ENCODE results near the gene PIKFYVE.
"Not testable (repeated sequence)": the region's sequence is repeated elsewhere in the genome, so short reads cannot be mapped to it uniquely, and the experiment has no call there.

PIKFYVE gene

DNA sequence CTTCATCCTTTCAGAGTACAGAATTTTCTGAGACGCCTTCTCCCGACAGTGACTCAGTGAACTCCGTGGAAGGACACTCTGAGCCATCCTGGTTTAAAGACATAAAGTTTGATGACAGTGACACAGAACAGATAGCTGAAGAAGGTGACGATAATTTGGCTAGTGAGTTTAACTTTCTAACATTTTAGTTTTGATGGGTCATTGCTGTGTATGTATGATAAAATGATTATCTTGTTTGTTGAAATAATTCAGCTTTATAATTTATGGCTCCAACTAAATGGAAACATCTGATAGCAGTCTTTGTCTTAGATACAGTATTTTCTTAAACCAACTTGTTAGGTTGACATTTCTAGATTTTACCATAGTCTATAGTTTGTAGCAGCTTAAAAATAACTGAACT, 38.1 kb downstream of the PIKFYVE start:
- no peak for DNase-seq

DNA sequence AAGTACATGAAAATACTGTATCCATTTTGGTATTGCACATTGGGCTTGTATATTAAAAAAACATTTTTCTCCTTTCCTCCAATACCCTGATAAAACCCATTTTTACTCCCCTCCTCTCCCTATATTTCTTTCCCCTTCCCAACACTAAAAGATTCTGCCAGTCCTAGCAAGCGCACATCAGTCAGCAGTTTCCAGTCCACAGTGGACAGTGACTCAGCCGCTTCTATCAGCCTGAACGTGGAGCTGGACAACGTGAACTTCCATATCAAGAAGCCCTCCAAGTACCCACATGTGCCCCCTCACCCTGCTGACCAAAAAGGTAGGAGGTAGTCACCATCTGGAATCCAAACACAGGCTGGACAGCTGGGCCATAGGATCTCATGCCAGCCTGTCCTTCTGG, 38.6 kb downstream of the PIKFYVE start:
- no peak for DNase-seq

DNA sequence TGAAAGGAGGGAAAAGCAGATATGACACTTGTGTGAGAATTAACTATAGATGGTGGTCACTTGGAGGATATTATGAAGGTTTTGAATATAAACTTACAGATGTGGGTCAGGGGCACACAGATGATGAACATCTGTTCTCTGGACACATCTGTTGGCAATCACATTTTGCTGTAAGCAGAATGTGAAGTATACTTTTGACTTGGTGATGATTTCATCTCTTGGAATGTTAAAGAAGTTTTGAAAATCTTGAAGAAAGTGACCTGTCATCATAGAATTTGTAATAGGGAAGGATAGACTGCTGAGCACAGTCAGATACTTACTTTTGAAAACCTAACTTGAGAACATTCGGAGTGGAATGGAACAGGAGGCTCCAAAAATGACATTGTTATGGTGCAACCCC, 40.2 kb downstream of the PIKFYVE start:
- no peak for DNase-seq

DNA sequence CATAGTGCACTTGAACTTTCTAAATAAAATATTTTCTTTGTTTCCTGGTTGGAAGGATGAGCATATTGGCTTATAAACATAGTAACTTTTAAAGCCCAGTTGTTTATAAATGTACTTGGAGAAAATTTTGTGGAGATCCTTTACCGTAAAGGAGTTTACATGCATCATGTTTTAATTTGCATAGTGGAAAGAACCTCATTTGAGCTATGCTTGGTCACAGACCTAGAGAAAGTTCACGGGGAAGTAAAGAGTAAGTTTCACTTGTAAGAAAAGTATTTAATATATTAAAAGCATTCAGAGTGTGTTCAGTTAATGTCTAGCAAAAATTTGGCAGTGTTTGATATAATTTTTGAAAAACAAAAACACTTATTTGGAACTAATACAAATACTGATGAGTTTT, 45.3 kb downstream of the PIKFYVE start:
- no peak for DNase-seq

DNA sequence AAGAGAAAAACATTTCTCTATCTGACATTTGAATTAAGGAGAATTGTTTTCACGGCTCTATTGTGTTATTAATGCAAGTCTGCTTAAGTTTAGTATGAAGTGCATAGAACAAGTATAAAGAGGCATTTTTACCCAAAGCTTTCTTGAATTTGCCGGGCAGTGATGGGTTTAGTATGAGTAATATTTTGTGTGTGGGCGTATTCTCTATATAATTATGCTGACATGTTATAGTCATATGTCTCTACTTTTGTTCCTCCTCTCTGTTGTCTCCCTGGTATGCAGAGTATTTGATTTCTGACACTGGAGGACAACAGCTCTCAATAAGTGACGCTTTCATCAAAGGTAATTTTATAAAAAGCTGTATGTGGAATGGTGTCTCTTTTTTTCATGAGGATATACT, 45.9 kb downstream of the PIKFYVE start:
- no peak for DNase-seq

DNA sequence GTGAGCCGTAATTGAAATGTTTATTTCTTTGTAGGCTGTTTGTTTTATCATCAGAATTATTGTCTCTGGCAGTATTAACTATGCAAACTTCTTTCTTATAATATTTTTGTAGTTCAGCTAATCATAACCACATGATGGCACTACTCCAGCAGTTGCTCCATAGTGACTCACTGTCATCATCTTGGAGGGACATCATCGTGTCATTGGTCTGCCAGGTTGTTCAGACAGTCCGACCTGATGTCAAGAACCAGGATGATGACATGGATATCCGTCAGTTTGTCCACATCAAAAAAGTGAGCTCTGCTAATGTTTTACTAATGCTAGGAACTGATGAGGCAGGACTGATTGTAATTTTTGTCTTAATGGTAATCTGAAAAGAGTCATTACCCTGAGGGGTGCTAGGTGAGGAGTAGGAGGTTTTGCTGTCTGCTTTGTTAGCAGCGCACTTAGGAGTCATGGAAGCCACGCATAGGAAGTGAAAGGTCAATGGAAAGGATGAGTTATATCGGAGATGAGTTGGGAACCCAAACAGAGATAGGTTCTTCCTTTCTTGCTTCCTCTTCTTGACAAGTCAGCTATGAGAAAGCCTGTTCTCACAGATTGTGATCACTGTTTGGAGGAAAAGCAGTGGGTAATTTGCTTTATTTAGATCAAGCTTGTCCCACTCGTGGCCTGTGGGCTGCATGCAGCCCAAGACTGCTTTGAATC, 49.2 kb downstream of the PIKFYVE start:
- DNase-seq: no peak

DNA sequence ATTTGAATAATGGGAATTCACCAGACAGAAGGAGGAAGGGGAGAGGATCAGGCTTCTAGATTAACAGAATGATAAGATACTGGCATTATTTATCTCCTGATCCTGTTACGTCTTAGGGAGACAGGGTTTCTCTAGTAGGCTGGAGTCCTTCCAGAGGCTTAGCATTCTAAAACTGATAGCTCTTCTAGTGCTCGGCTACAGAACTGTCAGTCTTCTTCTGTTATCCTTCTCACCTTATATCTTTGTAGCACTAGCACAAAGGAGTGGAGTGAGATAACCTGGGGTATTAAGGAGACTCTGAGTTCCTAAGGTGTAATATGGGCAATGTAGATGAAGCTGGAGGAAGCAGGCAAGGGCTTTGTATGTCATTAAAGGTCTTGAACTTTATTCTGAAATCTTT, 52.1 kb downstream of the PIKFYVE start:
- DNase-seq: no peak

DNA sequence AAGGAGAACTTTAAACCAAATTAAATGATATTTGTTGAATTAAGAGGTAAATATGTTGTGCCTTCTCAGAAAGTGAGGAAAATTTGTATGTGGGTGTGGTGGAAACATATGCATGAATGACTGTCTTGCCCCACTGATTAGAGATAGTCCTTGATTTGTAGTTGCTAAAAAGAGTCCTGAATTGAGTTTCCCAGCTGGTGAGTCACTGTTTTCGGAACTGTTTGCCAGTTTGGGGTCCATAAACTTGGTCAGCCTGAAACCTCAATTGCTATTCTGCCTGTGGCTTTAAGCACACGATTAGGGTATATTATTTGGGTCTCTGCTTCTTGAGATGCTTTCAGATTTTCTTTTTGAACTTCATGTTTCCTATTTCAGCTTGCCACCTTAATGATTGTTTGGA, 53.3 kb downstream of the PIKFYVE start:
- DNase-seq: no peak

DNA sequence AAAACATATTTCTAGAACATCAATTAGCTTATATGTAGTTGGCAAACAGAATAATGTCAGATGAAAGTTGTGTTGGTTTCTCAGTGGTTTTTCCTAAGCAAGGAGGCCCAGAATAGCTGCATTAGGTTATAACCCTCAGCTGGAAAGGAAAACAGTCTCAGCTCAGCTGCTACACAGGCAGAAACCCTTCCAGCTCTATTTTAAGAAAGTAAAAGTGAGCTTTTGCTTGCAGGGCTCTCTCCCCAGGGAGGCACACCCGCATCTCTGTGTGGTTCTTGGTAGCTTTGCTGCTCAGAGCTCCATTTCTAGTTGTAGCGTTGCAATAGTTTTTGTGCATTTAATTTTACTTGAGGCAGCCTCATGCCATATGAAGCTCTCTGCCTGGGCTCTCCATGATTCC, 54.6 kb downstream of the PIKFYVE start:
- DNase-seq: no peak

DNA sequence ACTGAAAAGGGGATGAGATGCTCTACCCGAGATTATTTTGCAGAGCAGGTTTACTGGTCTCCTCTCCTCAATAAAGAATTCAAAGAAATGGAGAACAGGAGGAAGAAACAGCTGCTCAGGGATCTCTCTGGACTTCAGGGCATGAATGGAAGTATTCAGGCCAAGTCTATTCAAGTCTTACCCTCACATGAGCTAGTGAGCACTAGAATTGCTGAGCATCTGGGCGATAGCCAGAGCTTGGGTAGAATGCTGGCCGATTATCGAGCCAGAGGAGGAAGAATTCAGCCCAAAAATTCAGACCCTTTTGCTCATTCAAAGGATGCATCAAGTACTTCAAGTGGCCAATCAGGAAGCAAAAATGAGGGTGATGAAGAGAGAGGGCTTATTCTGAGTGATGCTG, 60.0 kb downstream of the PIKFYVE start:
- no peak for DNase-seq

DNA sequence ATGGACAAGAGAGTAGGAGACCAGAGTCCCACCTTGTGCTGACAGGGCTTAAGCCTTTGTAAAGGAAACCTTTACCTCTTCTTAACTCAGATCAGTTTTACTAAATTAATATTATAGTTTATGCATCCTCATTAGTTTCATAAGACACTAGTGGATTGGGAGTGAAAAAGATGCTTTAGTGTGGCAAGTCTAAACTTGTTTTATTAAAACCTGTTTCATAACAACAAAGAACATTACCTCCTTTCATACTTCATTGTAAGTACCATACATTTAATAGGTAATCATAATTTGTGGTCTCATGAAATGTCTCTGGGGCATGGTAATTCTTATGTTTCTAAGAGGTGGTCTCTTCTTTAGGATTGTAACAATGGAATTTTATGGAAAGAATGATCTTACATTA, 63.4 kb downstream of the PIKFYVE start:
- no peak for DNase-seq

DNA sequence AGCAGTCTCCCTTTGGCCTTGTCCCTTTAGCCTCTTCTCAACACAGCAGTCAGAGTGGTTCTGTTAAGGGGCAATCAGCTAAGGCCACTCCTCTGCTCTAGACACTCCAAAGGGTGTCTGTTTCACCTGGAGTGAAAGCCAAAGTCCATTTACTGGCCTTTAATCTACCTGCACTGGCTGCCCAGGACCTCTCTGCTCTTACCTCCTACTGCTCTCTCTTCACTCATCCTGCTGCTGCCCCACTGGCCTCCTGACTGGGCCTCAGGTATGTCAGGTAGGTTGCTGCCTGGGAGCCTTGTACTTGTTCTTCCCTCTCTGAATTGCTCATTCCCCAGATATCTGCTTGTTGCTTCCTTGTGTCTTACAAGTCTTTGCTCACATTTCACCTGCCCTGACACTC, 68.2 kb downstream of the PIKFYVE start:
- no peak for DNase-seq

DNA sequence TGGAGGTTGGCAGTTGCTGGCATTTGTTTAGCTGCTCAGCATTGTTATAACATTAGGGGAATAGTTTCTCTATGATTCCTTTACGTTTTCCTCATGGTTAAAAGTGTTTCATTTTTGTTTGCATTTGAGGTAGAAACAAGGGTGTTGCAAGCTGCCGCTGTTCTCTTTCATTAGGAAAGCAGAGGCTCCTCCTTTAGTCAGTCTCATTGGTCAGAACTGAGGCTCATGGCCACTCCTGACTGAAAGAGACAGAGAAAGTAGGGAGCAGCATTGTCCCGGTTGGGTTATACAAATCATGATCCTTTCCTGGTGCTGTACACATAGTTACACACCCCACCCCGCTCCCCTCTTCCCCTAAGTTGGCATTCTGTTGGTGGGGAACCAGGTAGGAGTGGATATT, 80.7 kb downstream of the PIKFYVE start:
- no peak for DNase-seq

DNA sequence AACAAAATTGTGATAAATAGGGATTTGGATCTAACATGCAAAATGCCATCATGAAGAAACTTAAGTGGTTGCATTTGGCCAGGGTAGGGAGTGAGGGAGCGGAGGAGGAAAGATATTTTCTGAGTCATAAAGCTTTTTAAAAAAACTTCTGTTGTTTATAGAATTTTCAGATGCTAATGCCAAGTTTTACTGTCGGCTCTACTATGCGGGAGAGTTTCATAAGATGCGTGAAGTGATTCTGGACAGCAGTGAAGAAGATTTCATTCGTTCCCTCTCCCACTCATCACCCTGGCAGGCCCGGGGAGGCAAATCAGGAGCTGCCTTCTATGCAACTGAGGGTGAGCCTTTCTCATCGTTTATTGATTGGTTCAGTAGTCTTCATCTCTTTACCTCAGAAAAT, 84.6 kb downstream of the PIKFYVE start:
- DNase-seq: no peak

DNA sequence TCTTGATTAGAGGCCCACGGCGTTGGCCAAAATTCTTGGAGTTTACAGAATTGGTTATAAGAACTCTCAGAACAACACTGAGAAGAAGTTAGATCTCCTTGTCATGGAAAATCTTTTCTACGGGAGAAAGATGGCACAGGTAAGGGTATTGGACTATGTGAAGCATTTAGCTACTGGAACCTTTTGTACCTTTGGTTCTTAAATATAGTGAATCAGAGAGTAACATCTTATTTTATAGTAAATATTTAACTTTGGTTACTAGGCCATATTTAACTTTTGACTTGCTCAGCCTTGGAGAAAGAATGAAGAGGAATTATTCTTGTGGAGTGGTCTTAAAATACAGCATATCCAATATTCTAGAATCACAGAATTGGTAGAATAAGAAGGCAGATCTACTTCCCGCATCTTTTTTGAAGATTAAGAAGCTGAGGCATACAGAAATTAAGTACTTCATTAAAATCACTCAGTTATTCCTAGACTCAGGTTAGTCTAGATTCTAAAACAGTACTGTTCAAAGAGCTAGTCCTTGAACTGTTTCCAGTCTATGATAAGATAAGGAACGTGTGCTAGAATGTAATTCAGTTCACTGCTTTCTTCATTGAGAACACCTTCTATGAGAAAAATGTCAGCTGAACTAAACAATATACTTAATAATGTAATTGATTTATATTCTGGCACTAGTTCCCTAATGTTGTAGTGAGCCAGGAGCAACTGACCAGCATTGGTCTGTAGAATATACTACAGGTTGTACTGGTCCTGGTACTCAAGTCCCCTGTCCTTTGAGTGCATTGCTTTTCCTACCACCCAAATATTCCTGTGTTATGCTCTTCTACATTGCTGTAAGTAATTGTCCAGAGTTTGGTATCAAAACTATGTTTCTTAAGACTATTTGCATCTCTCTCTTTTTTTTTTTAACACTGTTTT, 86.9 kb downstream of the PIKFYVE start:
- DNase-seq: no peak

DNA sequence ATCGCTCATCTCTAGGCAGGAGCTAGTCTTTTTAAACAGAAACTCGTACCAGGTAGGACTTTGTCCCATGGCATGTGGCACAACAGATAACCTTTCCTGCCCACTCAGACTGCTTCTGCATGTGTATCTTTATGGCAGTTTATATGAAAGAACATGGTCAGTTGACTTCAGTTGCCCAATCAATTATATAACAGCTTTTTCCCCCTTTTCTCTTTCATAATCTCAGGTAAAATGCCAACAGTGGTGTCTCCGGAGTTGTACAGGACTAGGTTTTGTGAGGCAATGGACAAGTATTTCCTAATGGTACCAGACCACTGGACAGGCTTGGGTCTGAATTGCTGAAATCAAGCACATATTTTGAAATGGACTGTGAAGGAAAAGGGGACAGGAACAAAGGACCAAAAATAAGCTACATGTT, 88.9 kb downstream of the PIKFYVE start:
- DNase-seq: no peak

DNA sequence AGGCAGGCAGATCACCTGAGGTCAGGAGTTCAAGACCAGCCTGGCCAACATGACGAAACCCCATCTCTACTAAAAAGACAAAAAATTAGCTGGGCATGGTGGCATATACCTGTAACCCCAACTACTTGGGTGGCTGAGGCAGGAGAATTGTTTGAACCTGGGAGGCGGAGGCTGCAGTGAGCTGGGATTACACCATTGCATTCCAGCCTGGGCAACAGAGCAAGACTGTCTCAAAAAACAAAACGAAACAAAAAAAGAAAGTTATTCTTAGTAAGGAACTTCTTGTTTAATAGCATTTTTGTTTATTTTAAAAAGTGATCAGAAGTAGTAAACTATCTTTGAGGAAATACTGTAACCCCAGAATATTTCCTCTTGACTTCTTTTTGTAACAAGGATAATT, 90.4 kb downstream of the PIKFYVE start:
- DNase-seq: not testable (repeated sequence)

DNA sequence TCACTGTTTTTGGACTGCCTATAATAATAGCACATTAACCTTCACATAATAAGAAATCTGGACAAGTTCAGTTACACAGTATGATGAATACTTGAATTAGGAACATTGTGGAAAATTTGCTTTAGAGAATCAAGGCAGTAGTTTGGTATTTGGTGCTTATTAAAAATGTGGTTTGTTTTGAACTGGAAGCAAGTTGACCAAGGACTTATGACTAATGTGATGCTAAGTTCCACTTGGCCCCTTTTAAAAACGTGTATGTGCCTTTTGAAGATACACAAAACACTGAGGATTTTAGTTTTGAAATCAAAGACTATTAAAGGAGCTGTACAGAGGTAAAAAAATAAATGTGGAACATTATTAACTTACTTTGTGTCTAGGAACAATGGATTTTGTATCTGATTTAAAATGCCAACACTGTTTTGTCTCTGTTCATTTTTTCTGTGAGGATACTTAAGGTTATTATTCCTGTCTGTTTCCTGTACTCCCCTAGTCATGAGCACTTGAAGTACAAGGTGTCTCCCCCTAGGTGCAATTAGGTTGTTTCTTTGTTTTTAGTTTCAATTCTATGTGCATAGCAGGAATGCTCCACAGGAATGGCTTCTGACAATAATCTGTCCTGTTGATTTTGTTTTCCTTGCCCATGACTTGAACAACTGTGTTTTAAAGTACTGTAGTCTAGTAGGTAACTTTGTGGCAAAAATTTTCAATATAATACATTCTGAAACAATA, 91.0 kb downstream of the PIKFYVE start:
- DNase-seq: no peak

DNA sequence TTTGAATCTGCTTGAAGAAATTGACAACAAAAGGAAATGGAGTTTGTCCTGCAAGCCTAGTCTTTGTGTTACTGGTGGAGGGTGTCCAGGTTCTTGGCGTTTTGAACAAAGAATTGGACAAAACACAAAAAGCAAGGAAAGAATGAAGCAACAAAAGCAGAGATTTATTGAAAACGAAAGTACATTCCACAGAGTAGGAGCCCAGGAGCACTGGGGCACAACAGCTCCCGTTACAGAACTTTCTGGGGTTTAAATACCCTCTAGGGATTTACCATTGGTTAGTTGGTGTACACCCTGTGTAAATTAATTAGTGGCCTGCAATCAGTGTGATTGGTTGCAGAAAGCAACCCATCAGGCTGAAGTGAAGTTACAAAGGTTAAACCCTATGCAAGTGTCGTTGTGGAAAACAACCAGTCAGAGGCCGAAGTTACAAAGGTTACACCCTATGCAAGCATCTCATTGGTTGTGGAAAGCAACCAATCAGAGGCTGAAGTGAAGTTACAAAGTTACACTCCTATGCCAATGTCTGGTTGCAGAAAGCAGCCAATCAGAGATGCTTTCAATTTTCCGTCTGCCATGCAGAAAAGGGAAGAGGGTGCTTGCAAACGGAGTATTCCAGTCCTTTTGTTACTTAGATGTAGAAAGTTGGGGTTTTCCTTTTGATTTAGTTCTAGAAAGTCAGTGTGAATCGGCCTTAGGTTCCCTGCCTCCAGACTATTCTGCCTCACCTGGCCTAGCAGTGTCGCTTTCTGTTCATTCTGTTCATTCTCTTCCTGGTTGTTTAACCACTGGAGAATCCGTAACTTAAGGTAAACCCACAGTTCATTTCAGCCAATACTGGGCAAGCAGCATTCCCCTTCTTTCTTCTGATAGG, 92.9 kb downstream of the PIKFYVE start:
- DNase-seq: no peak

DNA sequence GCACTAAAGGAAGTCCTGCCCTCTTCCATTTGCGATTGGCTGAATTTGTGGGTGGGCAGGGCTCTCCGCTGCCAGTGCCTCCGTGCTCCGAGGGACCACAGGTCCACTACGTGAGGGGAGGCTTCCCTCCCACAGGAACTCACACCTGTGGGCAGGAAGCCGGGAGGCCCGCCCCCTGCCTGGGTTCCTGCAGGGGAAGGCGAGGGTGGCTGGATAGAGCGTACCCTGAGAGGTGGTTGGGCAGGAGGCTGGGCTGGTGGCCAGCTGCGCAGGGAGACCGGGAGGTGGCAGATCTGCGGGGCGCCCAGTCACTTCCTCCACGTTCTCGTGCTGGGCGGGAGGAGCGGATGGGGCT, 93.6 kb downstream of the PIKFYVE start:
- DNase-seq: no peak

DNA sequence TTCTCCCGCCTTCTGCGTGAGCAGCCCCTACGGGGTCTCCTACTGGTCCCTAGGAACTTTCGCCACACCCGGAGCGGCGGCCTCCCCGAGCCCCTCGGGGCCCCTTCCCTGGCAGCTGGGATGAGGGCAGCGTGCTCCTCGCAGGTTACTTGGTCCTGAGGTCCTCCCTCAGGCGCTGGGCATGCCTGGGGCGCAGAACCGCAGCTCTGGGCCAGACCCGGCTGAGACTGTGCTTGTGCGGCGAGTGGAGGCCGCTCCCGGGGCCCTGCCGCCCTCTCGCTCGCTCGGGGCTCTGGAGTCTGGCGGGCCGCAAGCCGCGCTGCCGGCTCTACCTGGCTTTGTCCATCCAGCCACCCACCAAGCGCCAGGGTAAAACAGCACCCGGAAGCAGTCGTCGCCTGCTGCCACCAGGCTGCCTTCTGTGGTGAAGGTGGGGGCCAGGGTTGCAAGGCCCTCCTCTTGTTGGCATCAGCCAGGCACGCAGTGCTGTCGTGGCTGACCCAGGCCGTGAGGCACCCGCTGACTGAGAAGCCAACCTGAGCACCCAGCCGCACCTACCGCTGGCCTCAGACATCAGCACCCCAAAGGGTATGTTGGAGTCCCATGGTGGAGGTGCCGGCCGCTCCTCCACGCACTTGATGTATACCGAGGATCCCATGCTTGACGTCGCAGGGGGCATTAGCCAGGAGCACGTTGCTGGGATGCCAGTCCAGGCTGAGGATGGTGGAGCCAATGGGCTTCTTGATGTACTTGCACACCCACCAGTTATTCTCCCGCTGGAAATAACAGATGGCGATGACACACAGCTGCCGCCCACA, 94.4 kb downstream of the PIKFYVE start:
- no peak for DNase-seq

DNA sequence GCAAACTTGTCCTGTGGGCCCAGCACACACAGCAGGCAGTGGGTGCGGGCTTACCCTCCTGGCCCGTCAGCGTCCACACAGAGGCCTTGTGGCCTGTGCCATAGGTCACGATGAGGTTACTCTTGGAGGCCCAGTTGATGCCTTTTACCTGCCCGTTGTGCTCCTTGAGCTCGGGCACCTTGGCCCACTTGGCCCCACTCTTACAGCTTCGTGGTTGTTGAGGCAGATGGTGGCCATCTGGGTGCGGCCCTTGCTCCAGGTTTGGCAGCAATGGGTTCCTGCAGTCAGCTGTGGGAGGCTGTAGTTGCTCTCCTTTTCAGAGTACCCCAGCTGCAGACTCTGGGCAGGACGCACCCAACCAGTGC, 95.0 kb downstream of the PIKFYVE start:
- DNase-seq: no peak

All from NCI-H1417 treated with DMSO at 0.1 percent for 48 hours (cell line).